ENCODE results near the gene TSPAN11.

- no peak for TF ChIP-seq CTCF (IDR thresholded peaks at IDR 0.05; ENCODE audit: insufficient read depth, low read length, poor library complexity, severe bottlenecking)
- TF ChIP-seq EZH2phosphoT487 (conservative IDR thresholded peaks at IDR 0.05; ENCODE audit: low read length): no peak
Observed at GRCh38 chr12:30978639-30979038, 52.1 kb downstream of the TSPAN11 start.

All from SU-DHL-6 (cell line).